Endothelial cell (in vitro differentiated cells): ENCODE results near the gene MBOAT2. TPM values are rescaled to one million over a fixed set of nuclear protein-coding genes. Genes with fewer than 3 reads are reported as not detected.

Experiments used
- DNase-seq: peaks from one replicate; pipeline ENCODE4 v3.0.0; 2021; ENCODE audit warnings: low spot score
- H3K27ac Mint-ChIP-seq: one replicate; pipeline ENCODE4 v1.8.0; 2021; ENCODE audit warnings: mixed read lengths, inconsistent platforms; ENCODE audit not compliant: unreplicated experiment
- H3K27me3 Mint-ChIP-seq: one replicate; pipeline ENCODE4 v1.8.0; 2021; ENCODE audit warnings: mild to moderate bottlenecking, moderate library complexity, mixed read lengths, inconsistent platforms; ENCODE audit not compliant: unreplicated experiment
- H3K36me3 Mint-ChIP-seq: one replicate; pipeline ENCODE4 v1.8.0; 2021; ENCODE audit warnings: mild to moderate bottlenecking, low read depth, mixed read lengths, inconsistent platforms; ENCODE audit not compliant: unreplicated experiment
- H3K4me1 Mint-ChIP-seq: one replicate; pipeline ENCODE4 v1.8.0; 2021; ENCODE audit warnings: mild to moderate bottlenecking, mixed read lengths, inconsistent platforms; ENCODE audit not compliant: unreplicated experiment
- H3K4me3 Mint-ChIP-seq: one replicate; pipeline ENCODE4 v1.8.0; 2021; ENCODE audit warnings: mild to moderate bottlenecking, mixed read lengths, inconsistent platforms; ENCODE audit not compliant: unreplicated experiment
- H3K9me3 Mint-ChIP-seq: one replicate; pipeline ENCODE4 v1.8.0; 2021; ENCODE audit warnings: mixed read lengths, inconsistent platforms; ENCODE audit not compliant: unreplicated experiment
- CTCF ChIP-seq: fragments of 200-600 bp; sonication (generic); IDR thresholded peaks from one replicate; pipeline ENCODE4 v1.5.0; 2021; ENCODE audit warnings: antibody characterized with exemption; ENCODE audit not compliant: unreplicated experiment
- total RNA-seq: library from RNA; stranded (reverse); fragmentation: NEBNext Ultra II Directional; extraction: Animal tissue kit (Norgen Biotek cat#: 25700); gene quantifications from one replicate; pipeline ENCODE4 v1.2.1, GENCODE V29; 2021; ENCODE audit not compliant: unreplicated experiment

Gene MBOAT2
- total RNA-seq, 1 donor from 2014 or later: 71.6 TPM

DNA sequence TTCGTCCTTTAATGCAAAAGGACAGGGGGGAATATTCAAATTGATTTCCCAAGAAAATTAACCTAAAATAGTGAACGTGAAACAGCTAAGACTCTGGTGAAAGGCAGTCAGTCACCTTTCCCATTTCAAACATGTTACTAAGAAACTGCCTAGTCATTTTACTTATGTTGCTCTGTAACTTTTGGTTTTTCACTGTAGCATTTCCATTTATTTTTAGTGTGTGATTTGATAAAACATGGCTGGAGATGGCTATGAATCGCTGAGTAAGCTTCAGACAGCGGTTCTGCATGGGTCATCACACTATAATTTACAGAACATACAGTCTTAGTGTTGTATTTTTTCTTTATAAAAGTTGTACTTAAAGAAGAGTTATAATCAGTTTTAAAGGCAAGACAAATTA lies 150.1 kb downstream of the MBOAT2 start:
- H3K4me3 Mint-ChIP-seq: no peak overlapping the region

DNA sequence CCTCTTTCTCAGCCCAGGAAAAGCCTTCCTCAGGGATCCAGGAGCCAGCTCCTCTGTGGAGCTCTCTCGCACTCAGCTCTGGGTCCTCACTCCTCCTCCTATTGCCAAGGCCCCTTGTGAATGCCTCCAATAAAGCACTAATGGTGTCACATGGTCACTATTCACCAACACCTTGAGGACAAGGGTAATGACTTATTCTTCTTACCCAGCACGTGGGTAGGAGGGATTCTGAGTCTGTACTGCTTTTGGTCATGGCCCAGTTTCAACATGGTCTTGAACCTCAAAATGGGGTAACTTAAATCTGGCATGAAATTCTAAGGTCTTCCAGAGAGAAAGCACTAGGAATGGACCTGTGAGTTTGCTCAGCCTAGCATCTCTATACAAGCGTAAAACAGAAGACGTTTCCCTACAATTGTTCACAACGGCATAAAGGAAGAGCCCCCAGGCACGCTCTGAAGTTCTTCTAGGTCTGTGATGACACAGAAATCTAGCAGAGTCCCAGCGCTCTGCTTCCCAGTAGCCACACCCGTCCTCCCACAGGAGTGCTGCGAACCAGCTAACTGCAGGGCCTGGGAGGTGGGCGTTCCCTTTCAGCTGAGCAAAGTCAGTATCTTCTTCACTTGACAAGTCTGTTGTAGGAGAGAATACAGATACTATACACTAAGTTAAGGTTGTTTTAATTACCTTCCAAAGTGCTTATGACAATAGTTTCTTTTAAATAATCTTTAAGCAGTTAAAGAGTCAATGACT lies 151.5 kb downstream of the MBOAT2 start:
- no peak overlapping the region for H3K27ac Mint-ChIP-seq
- no peaks in the 10 kb centered on the region for H3K9me3 Mint-ChIP-seq
- no peak for DNase-seq
- no peak for TF ChIP-seq CTCF
- no peaks in the 10 kb centered on the region for H3K36me3 Mint-ChIP-seq
- no peaks in the 10 kb centered on the region for H3K27me3 Mint-ChIP-seq
- H3K4me3 Mint-ChIP-seq: no peak overlapping the region
- no peaks in the 10 kb centered on the region for H3K4me1 Mint-ChIP-seq

More for the DNA sequence above, 150.1 kb downstream of the MBOAT2 start:
- no peak overlapping the region for H3K27ac Mint-ChIP-seq
- H3K9me3 Mint-ChIP-seq: no peaks in the 10 kb centered on the region
- H3K4me1 Mint-ChIP-seq: no peaks in the 10 kb centered on the region
- peaks cover 7% of the 10 kb centered on the region for H3K36me3 Mint-ChIP-seq
- no peaks in the 10 kb centered on the region for H3K27me3 Mint-ChIP-seq
- no peak for DNase-seq
- no peak for TF ChIP-seq CTCF

- Mint-ChIP-seq H3K36me3 (no peaks in the 10 kb centered on the region), H3K27ac (no peak overlapping the region), H3K27me3 (peaks cover 2% of the 10 kb centered on the region), H3K9me3 (no peaks in the 10 kb centered on the region), H3K4me3 (no peak overlapping the region), H3K4me1 (peaks cover 3% of the 10 kb centered on the region)
- no peak for DNase-seq
- no peak for TF ChIP-seq CTCF
These were observed 152.5 kb downstream of the MBOAT2 start for GRCh38 chr2:8850845-8851487.

- H3K27me3 Mint-ChIP-seq: peaks cover 3% of the 10 kb centered on the region
- no peaks in the 10 kb centered on the region for H3K9me3 Mint-ChIP-seq
- H3K36me3 Mint-ChIP-seq: no peaks in the 10 kb centered on the region
- no peak overlapping the region for H3K27ac Mint-ChIP-seq
- DNase-seq: no peak
- H3K4me3 Mint-ChIP-seq: no peak overlapping the region
- peaks cover 4% of the 10 kb centered on the region for H3K4me1 Mint-ChIP-seq
- no peak for TF ChIP-seq CTCF
These were observed 154.2 kb downstream of the MBOAT2 start for GRCh38 chr2:8849327-8849726.
